Measurements from ENCODE around the gene PRLR. TPM values are rescaled to one million over a fixed set of nuclear protein-coding genes. Genes with fewer than 3 reads are reported as not detected.

Gene PRLR
- total RNA-seq, 1 experiment from 2014 or later = not detected

DNA sequence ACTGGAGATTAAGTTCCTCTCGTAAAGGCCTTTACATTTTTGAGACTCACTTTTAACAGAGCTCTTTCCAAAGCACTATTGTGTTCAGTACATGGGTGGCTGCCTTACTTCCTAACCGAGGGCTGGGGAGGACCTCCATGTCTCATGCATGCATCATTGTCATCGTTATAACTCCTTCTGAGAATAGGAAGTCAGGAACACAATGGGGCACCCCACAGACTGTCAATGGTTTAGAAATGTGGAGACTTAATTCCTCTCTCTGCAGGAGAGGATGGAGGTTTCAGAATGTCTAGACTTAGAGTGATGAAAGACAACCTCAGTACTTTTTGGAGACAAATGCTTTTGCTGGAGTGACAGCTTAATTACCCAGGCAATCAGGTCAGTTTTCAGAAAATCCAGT, 83.9 kb downstream of the PRLR start:
- Histone ChIP-seq H3K27me3 (ENCODE audit: low read length) (no peaks in the 10 kb centered on the region), H3K9me3 (ENCODE audit: low read length) (no peaks in the 10 kb centered on the region)

DNA sequence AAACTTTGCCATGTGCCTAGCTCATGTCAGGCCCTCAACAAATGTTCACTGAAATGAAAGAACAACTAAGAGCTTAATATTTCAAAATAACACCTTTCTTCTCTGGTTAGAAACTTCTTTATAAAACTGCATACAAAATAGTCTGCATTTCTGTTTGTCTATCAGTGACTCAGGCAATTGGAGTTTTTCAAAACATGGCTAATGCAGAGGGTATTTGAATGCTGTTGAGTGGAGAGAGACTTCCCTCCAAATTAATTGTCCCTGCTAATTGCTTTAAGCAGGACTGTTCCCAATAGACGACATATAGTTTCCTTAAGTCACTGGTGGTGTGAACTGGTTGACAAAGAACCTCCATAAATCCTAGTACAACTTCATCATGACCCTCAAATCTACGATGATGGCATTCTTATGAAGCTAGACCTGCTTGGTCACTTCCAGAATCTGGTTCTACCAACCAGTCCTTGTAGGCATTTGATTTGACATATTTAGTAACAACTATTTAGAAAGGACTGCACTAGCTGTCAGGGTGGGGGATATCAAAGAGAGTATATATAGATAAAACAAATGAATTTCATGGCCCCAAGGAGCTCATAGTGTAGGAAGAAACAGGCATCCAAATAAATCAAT, 84.5 kb downstream of the PRLR start:
- Histone ChIP-seq H3K9ac (ENCODE audit: low read length) (no peak overlapping the region), H3K4me3 (ENCODE audit: low read length) (no peak overlapping the region), H3K4me2 (ENCODE audit: low read depth, low read length, poor library complexity, severe bottlenecking) (no peak overlapping the region), H3K36me3 (ENCODE audit: insufficient read depth, low read length) (no peaks in the 10 kb centered on the region), H3K4me1 (ENCODE audit: low read length) (no peaks in the 10 kb centered on the region), H3K27me3 (ENCODE audit: low read length) (no peaks in the 10 kb centered on the region), H3K9me2 (replicated peaks; ENCODE audit: insufficient read depth, low read length) (no peaks in the 10 kb centered on the region), H2AFZ (ENCODE audit: low read length) (no peak overlapping the region), H3K79me2 (ENCODE audit: low read length) (no peaks in the 10 kb centered on the region), H3K9me3 (ENCODE audit: low read length) (no peaks in the 10 kb centered on the region), H4K20me1 (ENCODE audit: insufficient read depth, low read depth, low read length) (no peaks in the 10 kb centered on the region), H3K27ac (ENCODE audit: low read length) (no peak overlapping the region)
- no peak for DNase-seq

More for the DNA sequence above, 83.9 kb downstream of the PRLR start:
- Histone ChIP-seq H3K36me3 (ENCODE audit: insufficient read depth, low read length) (no peaks in the 10 kb centered on the region), H3K27ac (ENCODE audit: low read length) (no peak overlapping the region), H3K4me2 (ENCODE audit: low read depth, low read length, poor library complexity, severe bottlenecking) (no peak overlapping the region), H3K79me2 (ENCODE audit: low read length) (no peaks in the 10 kb centered on the region), H3K9ac (ENCODE audit: low read length) (no peak overlapping the region), H3K9me2 (replicated peaks; ENCODE audit: insufficient read depth, low read length) (no peaks in the 10 kb centered on the region), H2AFZ (ENCODE audit: low read length) (no peak overlapping the region), H3K4me1 (ENCODE audit: low read length) (no peaks in the 10 kb centered on the region), H4K20me1 (ENCODE audit: insufficient read depth, low read depth, low read length) (no peaks in the 10 kb centered on the region), H3K4me3 (ENCODE audit: low read length) (no peak overlapping the region)
- DNase-seq = no peak

DNA sequence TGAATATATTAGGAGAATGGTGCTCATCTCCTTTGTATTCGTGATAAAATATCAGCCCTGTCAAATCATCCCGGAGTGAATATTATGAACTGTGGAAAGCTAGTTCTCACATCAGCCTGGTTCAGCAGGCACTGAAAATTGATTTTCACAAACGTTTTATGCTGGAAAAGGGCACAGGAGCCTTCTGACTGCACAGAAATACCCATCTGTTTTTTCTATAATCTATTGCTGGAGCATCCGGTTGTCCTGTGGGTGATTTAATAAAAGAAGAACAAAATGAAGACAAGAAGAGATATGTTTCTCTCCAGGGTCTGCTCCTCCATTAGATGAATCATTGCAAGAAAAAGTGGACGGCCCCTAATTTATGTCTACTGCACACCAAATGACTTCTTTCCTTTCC, 85.3 kb downstream of the PRLR start:
- Histone ChIP-seq H3K36me3 (ENCODE audit: insufficient read depth, low read length) (no peaks in the 10 kb centered on the region), H3K4me3 (ENCODE audit: low read length) (no peak overlapping the region), H3K4me1 (ENCODE audit: low read length) (no peaks in the 10 kb centered on the region), H3K9me2 (replicated peaks; ENCODE audit: insufficient read depth, low read length) (no peaks in the 10 kb centered on the region), H4K20me1 (ENCODE audit: insufficient read depth, low read depth, low read length) (no peaks in the 10 kb centered on the region), H3K9ac (ENCODE audit: low read length) (no peak overlapping the region), H3K4me2 (ENCODE audit: low read depth, low read length, poor library complexity, severe bottlenecking) (no peak overlapping the region), H3K27ac (ENCODE audit: low read length) (no peak overlapping the region), H3K27me3 (ENCODE audit: low read length) (no peaks in the 10 kb centered on the region), H3K9me3 (ENCODE audit: low read length) (no peaks in the 10 kb centered on the region), H3K79me2 (ENCODE audit: low read length) (no peaks in the 10 kb centered on the region), H2AFZ (ENCODE audit: low read length) (no peak overlapping the region)
- no peak for DNase-seq

DNA sequence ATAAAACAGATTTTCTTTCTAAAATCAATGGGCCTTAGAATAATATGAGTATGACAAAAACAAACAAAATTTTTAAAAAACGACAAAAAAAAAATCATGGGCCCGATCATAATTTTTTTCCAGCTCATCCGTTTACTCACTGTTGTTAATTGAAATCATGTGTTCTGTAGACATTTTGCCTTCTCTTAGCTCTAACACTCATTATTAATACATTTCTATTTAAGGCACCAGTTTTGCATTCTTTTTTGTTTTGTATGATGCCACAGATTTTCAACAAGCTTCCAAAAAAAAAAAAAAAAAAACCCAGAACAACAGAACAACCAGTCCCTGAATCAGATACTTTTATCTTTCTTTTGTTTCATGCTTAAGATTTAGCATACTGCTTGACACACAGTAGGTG, 86.4 kb downstream of the PRLR start:
- Histone ChIP-seq H3K4me1 (ENCODE audit: low read length) (no peaks in the 10 kb centered on the region), H3K27me3 (ENCODE audit: low read length) (no peaks in the 10 kb centered on the region), H2AFZ (ENCODE audit: low read length) (no peak overlapping the region), H3K79me2 (ENCODE audit: low read length) (no peaks in the 10 kb centered on the region), H3K9me3 (ENCODE audit: low read length) (no peaks in the 10 kb centered on the region), H3K9ac (ENCODE audit: low read length) (no peak overlapping the region), H3K27ac (ENCODE audit: low read length) (no peak overlapping the region), H3K9me2 (replicated peaks; ENCODE audit: insufficient read depth, low read length) (no peaks in the 10 kb centered on the region), H3K4me2 (ENCODE audit: low read depth, low read length, poor library complexity, severe bottlenecking) (no peak overlapping the region), H3K4me3 (ENCODE audit: low read length) (no peak overlapping the region), H4K20me1 (ENCODE audit: insufficient read depth, low read depth, low read length) (no peaks in the 10 kb centered on the region), H3K36me3 (ENCODE audit: insufficient read depth, low read length) (no peaks in the 10 kb centered on the region)
- no peak for DNase-seq

DNA sequence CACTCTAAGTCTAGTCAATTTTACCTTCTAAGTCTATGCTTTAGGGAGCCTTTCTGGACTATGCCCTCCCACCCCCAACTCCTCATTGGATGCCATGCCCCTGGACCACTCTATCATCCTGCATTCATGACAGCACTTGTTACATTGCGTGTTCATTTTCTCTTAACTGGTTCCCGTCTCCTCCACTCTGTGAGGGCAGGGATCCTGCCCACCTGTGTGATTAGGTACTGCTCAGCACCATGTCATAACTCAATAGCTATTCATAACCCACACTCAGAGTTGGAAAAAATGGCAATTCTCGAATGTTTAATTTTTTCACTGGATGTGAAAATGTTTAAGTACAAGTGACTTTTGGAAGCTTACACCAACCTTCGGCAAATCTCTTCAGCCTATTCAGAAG, 88.5 kb downstream of the PRLR start:
- DNase-seq = no peak
- Histone ChIP-seq H3K9me2 (replicated peaks; ENCODE audit: insufficient read depth, low read length) (no peaks in the 10 kb centered on the region), H3K27ac (ENCODE audit: low read length) (no peak overlapping the region)

DNA sequence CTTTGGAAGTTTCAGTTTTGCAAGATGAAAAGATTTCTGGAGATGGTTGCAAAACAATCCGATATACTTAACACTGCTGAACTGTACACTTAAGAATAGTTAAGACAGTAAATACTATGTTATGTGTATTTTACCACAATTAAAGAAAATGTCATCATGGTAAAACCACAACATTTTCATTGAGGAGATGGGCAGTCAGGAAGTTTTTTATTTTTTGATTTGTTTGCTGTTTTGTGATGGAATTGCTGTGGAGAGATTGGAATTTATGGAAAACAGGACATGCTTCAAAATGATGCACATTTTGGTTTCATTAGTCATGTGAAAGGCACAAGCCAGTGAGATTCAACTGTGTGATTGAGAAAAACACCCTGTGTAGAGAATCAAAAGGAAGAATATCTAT, 92.1 kb downstream of the PRLR start:
- no peaks in the 10 kb centered on the region for H4K20me1 ChIP-seq (ENCODE audit: insufficient read depth, low read depth, low read length)
- no peak overlapping the region for H3K27ac ChIP-seq (ENCODE audit: low read length)
- H3K27me3 ChIP-seq (ENCODE audit: low read length) = no peaks in the 10 kb centered on the region
- H3K4me1 ChIP-seq (ENCODE audit: low read length) = no peaks in the 10 kb centered on the region
- no peak for DNase-seq
- H3K36me3 ChIP-seq (ENCODE audit: insufficient read depth, low read length) = no peaks in the 10 kb centered on the region
- no peaks in the 10 kb centered on the region for H3K9me3 ChIP-seq (ENCODE audit: low read length)
- no peak overlapping the region for H3K9ac ChIP-seq (ENCODE audit: low read length)
- H3K79me2 ChIP-seq (ENCODE audit: low read length) = no peaks in the 10 kb centered on the region
- H3K4me2 ChIP-seq (ENCODE audit: low read depth, low read length, poor library complexity, severe bottlenecking) = no peak overlapping the region
- H3K9me2 ChIP-seq (replicated peaks; ENCODE audit: insufficient read depth, low read length) = no peaks in the 10 kb centered on the region
- no peak overlapping the region for H3K4me3 ChIP-seq (ENCODE audit: low read length)
- H2AFZ ChIP-seq (ENCODE audit: low read length) = no peak overlapping the region

More for the DNA sequence above, 88.5 kb downstream of the PRLR start:
- Histone ChIP-seq H3K4me3 (ENCODE audit: low read length) (no peak overlapping the region), H3K4me1 (ENCODE audit: low read length) (no peaks in the 10 kb centered on the region), H3K9me3 (ENCODE audit: low read length) (no peaks in the 10 kb centered on the region), H3K9ac (ENCODE audit: low read length) (no peak overlapping the region), H2AFZ (ENCODE audit: low read length) (no peak overlapping the region), H3K4me2 (ENCODE audit: low read depth, low read length, poor library complexity, severe bottlenecking) (no peak overlapping the region), H3K27me3 (ENCODE audit: low read length) (no peaks in the 10 kb centered on the region), H3K79me2 (ENCODE audit: low read length) (no peaks in the 10 kb centered on the region), H3K36me3 (ENCODE audit: insufficient read depth, low read length) (no peaks in the 10 kb centered on the region), H4K20me1 (ENCODE audit: insufficient read depth, low read depth, low read length) (no peaks in the 10 kb centered on the region)

DNA sequence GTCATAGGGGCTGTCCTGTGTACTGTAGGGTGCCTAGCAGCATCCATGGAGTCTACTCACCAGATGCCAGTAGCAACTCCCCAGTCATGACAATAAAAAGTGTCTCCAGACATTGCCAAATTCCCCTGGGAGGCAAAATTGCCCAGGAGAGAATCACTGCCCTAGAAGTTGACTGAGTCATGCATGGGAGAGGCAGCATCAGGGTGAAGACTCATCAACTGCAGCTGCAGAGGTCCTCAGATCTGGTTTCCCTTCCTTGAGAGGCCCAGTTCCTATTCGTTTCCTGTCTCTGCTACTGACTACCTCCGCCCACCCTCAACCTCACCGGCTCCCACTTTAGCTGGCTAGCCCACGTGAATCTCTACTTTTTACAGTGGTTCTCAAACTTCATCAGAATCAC, 93.9 kb downstream of the PRLR start:
- no peaks in the 10 kb centered on the region for H3K9me3 ChIP-seq (ENCODE audit: low read length)
- DNase-seq = no peak

DNA sequence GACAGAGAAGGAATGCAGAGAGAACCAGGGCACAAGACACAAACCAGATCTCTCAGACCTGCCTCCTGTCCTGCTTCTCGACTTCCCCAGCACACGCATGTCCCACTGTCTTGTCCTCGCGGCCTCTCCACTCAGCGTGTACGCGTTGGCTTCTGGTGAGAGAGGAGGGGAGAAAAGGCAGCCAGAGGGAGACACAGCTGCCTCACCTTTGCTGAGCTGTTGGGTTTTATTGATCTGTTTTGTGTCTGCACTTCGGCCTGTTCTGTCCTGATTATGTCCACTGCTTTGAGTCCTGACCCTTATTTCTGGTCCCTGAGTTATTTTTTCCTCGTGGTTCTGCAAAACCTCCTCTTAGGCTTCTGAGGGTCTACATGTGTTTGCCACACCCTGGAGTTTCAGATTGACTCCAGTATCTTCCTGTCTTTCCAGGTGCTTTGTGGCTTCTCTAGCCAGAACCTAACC, 95.0 kb downstream of the PRLR start:
- H3K9ac ChIP-seq (ENCODE audit: low read length) = no peak overlapping the region
- H3K79me2 ChIP-seq (ENCODE audit: low read length) = no peaks in the 10 kb centered on the region
- H3K27me3 ChIP-seq (ENCODE audit: low read length) = no peaks in the 10 kb centered on the region
- H3K4me1 ChIP-seq (ENCODE audit: low read length) = no peaks in the 10 kb centered on the region
- H3K4me2 ChIP-seq (ENCODE audit: low read depth, low read length, poor library complexity, severe bottlenecking) = no peak overlapping the region
- no peaks in the 10 kb centered on the region for H4K20me1 ChIP-seq (ENCODE audit: insufficient read depth, low read depth, low read length)
- no peak overlapping the region for H3K27ac ChIP-seq (ENCODE audit: low read length)
- no peaks in the 10 kb centered on the region for H3K9me2 ChIP-seq (replicated peaks; ENCODE audit: insufficient read depth, low read length)
- no peaks in the 10 kb centered on the region for H3K36me3 ChIP-seq (ENCODE audit: insufficient read depth, low read length)
- no peak overlapping the region for H3K4me3 ChIP-seq (ENCODE audit: low read length)
- H2AFZ ChIP-seq (ENCODE audit: low read length) = no peak overlapping the region
- H3K9me3 ChIP-seq (ENCODE audit: low read length) = no peaks in the 10 kb centered on the region
- DNase-seq = no peak

More for the DNA sequence above, 93.9 kb downstream of the PRLR start:
- Histone ChIP-seq H3K4me3 (ENCODE audit: low read length) (no peak overlapping the region), H3K9ac (ENCODE audit: low read length) (no peak overlapping the region), H3K4me1 (ENCODE audit: low read length) (no peaks in the 10 kb centered on the region), H2AFZ (ENCODE audit: low read length) (no peak overlapping the region), H3K27ac (ENCODE audit: low read length) (no peak overlapping the region), H3K79me2 (ENCODE audit: low read length) (no peaks in the 10 kb centered on the region), H3K36me3 (ENCODE audit: insufficient read depth, low read length) (no peaks in the 10 kb centered on the region), H3K27me3 (ENCODE audit: low read length) (no peaks in the 10 kb centered on the region), H3K4me2 (ENCODE audit: low read depth, low read length, poor library complexity, severe bottlenecking) (no peak overlapping the region), H4K20me1 (ENCODE audit: insufficient read depth, low read depth, low read length) (no peaks in the 10 kb centered on the region), H3K9me2 (replicated peaks; ENCODE audit: insufficient read depth, low read length) (no peaks in the 10 kb centered on the region)

Data from Karpas-422 (cell line).